ENCODE data around the gene PA2G4. TPM values are rescaled to one million over a fixed set of nuclear protein-coding genes. Genes with fewer than 3 reads are reported as not detected.
A peak's percentile ranks its signal among the peaks of the same experiment; 100 is the strongest.

Gene PA2G4
- total RNA-seq, 3 donors from 2014 or later, result 94.4 to 134 (median 116) TPM

GRCh38 chr12:56078427-56078826 lies 25.9 kb upstream of the PA2G4 start:
- intact Hi-C loops (cut with DNase I; ENCODE audit: low total_unique reads), result no loop called here
- no peaks in the 10 kb centered on the region for H3K27me3 ChIP-seq
- H3K4me1 ChIP-seq, result no peaks in the 10 kb centered on the region
- DNase-seq (ENCODE audit: low spot score in 2 of 2), result no peak
- no peaks in the 10 kb centered on the region for H3K36me3 ChIP-seq
- H3K27ac ChIP-seq, result peak overlapping the region; percentile 88 to 91
- peak overlapping the region in 1 of 3 donors; percentile 82 for H3K4me3 ChIP-seq
- TF ChIP-seq POLR2AphosphoS5 (IDR thresholded peaks at IDR 0.05), result no peak
- TF ChIP-seq CTCF (IDR thresholded peaks at IDR 0.05), result no peak
- no peak for TF ChIP-seq POLR2A (IDR thresholded peaks at IDR 0.05)
- H3K9me3 ChIP-seq, result no peaks in the 10 kb centered on the region

GRCh38 chr12:56078931-56079722 lies 25.2 kb upstream of the PA2G4 start:
- DNase-seq (ENCODE audit: low spot score in 2 of 2), result peak; percentile 87 to 95
- Histone ChIP-seq H3K4me1 (no peaks in the 10 kb centered on the region), H3K36me3 (no peaks in the 10 kb centered on the region), H3K27ac (peak overlapping the region; percentile 88 to 91), H3K9me3 (no peaks in the 10 kb centered on the region), H3K27me3 (no peaks in the 10 kb centered on the region), H3K4me3 (peak overlapping the region; percentile 48 to 82 (median 70))
- intact Hi-C loops (cut with DNase I; ENCODE audit: low total_unique reads), result no loop called here
- TF ChIP-seq POLR2A (IDR thresholded peaks at IDR 0.05), result no peak
- TF ChIP-seq POLR2AphosphoS5 (IDR thresholded peaks at IDR 0.05), result peak; percentile 14 to 54 (median 17)
- TF ChIP-seq CTCF (IDR thresholded peaks at IDR 0.05), result peak; percentile 62 to 88 (median 80)

GRCh38 chr12:56079723-56080555 lies 24.4 kb upstream of the PA2G4 start, which contains the start of gene ERBB3:
ERBB3 (plus strand) TSS chr12:56080165; CDS start chr12:56080301, 136 bp downstream.
- peak; percentile 69 to 87 for DNase-seq (ENCODE audit: low spot score in 2 of 2)
- Histone ChIP-seq H3K27me3 (no peaks in the 10 kb centered on the region), H3K4me1 (no peaks in the 10 kb centered on the region)

GRCh38 chr12:56080556-56081138 lies 23.7 kb upstream of the PA2G4 start:
- intact Hi-C loops (cut with DNase I; ENCODE audit: low total_unique reads), result no loop called here
- Histone ChIP-seq H3K27ac (peak overlapping the region; percentile 88 to 91), H3K4me1 (no peaks in the 10 kb centered on the region), H3K27me3 (no peaks in the 10 kb centered on the region), H3K9me3 (no peaks in the 10 kb centered on the region), H3K36me3 (no peaks in the 10 kb centered on the region), H3K4me3 (peak overlapping the region; percentile 48 to 82 (median 70))
- DNase-seq (ENCODE audit: low spot score in 2 of 2), result peak in 1 of 2 donors; percentile 69
- TF ChIP-seq POLR2AphosphoS5 (IDR thresholded peaks at IDR 0.05), result no peak
- no peak for TF ChIP-seq CTCF (IDR thresholded peaks at IDR 0.05)
- no peak for TF ChIP-seq POLR2A (IDR thresholded peaks at IDR 0.05)

More at GRCh38 chr12:56079723-56080555, 24.4 kb upstream of the PA2G4 start, which contains the start of gene ERBB3:
- Histone ChIP-seq H3K36me3 (no peaks in the 10 kb centered on the region), H3K27ac (peak within 1 kb of the TSS; percentile 88 to 91), H3K4me3 (peak within 1 kb of the TSS; percentile 48 to 82 (median 70)), H3K9me3 (no peaks in the 10 kb centered on the region)
- intact Hi-C loops (cut with DNase I; ENCODE audit: low total_unique reads), result no loop called here
- TF ChIP-seq CTCF (IDR thresholded peaks at IDR 0.05) (peak in 2 of 3 donors; percentile 11 to 17), POLR2AphosphoS5 (IDR thresholded peaks at IDR 0.05) (peak in 1 of 3 donors; percentile 43), POLR2A (IDR thresholded peaks at IDR 0.05) (peak; percentile 31)
